ENCODE results near the gene DYNC2H1.

The DYNC2H1 gene

GRCh38 chr11:103294516-103294915, 185.3 kb downstream of the DYNC2H1 start:
- TF ChIP-seq, protein P1, sequence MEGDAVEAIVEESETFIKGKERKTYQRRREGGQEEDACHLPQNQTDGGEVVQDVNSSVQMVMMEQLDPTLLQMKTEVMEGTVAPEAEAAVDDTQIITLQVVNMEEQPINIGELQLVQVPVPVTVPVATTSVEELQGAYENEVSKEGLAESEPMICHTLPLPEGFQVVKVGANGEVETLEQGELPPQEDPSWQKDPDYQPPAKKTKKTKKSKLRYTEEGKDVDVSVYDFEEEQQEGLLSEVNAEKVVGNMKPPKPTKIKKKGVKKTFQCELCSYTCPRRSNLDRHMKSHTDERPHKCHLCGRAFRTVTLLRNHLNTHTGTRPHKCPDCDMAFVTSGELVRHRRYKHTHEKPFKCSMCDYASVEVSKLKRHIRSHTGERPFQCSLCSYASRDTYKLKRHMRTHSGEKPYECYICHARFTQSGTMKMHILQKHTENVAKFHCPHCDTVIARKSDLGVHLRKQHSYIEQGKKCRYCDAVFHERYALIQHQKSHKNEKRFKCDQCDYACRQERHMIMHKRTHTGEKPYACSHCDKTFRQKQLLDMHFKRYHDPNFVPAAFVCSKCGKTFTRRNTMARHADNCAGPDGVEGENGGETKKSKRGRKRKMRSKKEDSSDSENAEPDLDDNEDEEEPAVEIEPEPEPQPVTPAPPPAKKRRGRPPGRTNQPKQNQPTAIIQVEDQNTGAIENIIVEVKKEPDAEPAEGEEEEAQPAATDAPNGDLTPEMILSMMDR (conservative IDR thresholded peaks at IDR 0.05; ENCODE audit: control insufficient read depth, insufficient read depth, low read depth, low read length) = no peak
- DNase-seq (ENCODE audit: low read depth) = peak; percentile 6
- no peak overlapping the region for H3K4me3 ChIP-seq (ENCODE audit: control insufficient read depth, low read depth, low read length)

- peak; percentile 11 for DNase-seq (ENCODE audit: low read depth)
- TF ChIP-seq, protein P1 (conservative IDR thresholded peaks at IDR 0.05; ENCODE audit: control insufficient read depth, insufficient read depth, low read depth, low read length) = no peak
- H3K4me3 ChIP-seq (ENCODE audit: control insufficient read depth, low read depth, low read length) = no peak overlapping the region
Measured at GRCh38 chr11:103295704-103296103, 186.5 kb downstream of the DYNC2H1 start.

- no peak for DNase-seq (ENCODE audit: low read depth)
- TF ChIP-seq, protein P1 (conservative IDR thresholded peaks at IDR 0.05; ENCODE audit: control insufficient read depth, insufficient read depth, low read depth, low read length) = no peak
- H3K4me3 ChIP-seq (ENCODE audit: control insufficient read depth, low read depth, low read length) = no peak overlapping the region
Measured at GRCh38 chr11:103297900-103298299, 188.7 kb downstream of the DYNC2H1 start.

- TF ChIP-seq, protein P1 (conservative IDR thresholded peaks at IDR 0.05; ENCODE audit: control insufficient read depth, insufficient read depth, low read depth, low read length) = no peak
- H3K4me3 ChIP-seq (ENCODE audit: control insufficient read depth, low read depth, low read length) = no peak overlapping the region
- peak; percentile 16 for DNase-seq (ENCODE audit: low read depth)
Measured at GRCh38 chr11:103315248-103315647, 206.0 kb downstream of the DYNC2H1 start.

DNA sequence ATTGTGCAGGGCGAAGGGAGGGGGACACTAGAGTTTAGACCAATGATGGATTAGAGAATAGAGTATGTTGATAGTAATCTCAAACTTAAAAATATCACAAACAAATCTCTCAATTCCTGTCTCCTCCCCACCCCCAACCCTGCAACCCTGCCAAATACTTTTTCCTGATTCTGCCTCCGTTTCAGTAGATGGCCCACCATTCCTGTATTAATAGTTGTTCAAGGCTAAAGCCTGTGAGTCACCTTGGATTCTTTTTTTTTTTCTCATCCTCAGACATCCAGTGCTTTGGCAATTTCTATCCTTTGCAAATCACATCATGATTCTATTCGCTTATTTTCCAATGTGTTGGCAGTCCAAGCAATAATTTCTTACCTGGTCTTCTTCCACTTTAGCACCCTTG, 207.9 kb downstream of the DYNC2H1 start:
- DNase-seq (ENCODE audit: low read depth) = peak; percentile 28
- H3K4me3 ChIP-seq (ENCODE audit: control insufficient read depth, low read depth, low read length) = no peak overlapping the region
- TF ChIP-seq, protein P1 (conservative IDR thresholded peaks at IDR 0.05; ENCODE audit: control insufficient read depth, insufficient read depth, low read depth, low read length) = no peak

DNA sequence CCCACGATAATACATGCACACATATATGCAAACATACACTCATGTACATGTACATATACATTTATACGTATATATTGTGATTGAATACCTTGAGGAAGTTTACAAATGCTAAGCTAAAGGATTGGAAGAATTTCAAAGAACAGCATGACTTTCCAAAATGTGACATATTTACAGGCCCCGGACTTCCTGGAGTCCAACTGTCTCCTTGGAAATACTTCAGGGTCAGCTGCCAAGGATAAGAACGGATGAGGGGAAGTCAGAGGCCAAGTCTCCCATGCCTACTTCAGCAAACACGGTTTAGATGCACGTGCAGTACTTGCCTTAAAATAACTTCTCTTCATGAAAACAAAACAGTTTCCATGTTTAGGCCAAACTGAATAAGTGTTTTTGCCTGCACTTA, 213.6 kb downstream of the DYNC2H1 start:
- H3K4me3 ChIP-seq (ENCODE audit: control insufficient read depth, low read depth, low read length) = no peak overlapping the region
- TF ChIP-seq, protein P1 (conservative IDR thresholded peaks at IDR 0.05; ENCODE audit: control insufficient read depth, insufficient read depth, low read depth, low read length) = no peak
- DNase-seq (ENCODE audit: low read depth) = peak; percentile 24

GRCh38 chr11:103325686-103326069, 216.5 kb downstream of the DYNC2H1 start:
- no peak for DNase-seq (ENCODE audit: low read depth)
- TF ChIP-seq, protein P1 (conservative IDR thresholded peaks at IDR 0.05; ENCODE audit: control insufficient read depth, insufficient read depth, low read depth, low read length) = no peak
- no peak overlapping the region for H3K4me3 ChIP-seq (ENCODE audit: control insufficient read depth, low read depth, low read length)
